H1 (cell line): ENCODE data around the gene CROT. TPM values are rescaled to one million over a fixed set of nuclear protein-coding genes. Genes with fewer than 3 reads are reported as not detected.

ENCODE experiments used
- CTCF ChIA-PET: fragments of 300-600 bp; sonication (Branson Sonifier 250); formaldehyde crosslinking; loops from one replicate; lab custom pipeline; 2021; ENCODE audit not compliant: partially characterized antibody; lab: Charles Lee
- POLR2A ChIA-PET: fragments of 300-600 bp; sonication (Branson Sonifier 250); formaldehyde crosslinking; loops from one replicate; lab custom pipeline; 2021; ENCODE audit warnings: inconsistent platforms; ENCODE audit not compliant: partially characterized antibody; lab: Charles Lee
- DNase-seq, 2 experiments: peaks; one replicate each; pipeline versions ENCODE4 v3.0.0 to v3.0.0-alpha.2; 2010 to 2022; ENCODE audit warnings: low spot score in 2 of 2, low read depth in 1 of 2, mixed read lengths in 1 of 2
- FAIRE-seq: peaks from 2 replicates; lab custom pipeline; 2011; peaks lifted over from hg19 to GRCh38; lab: Jason Lieb, UNC
- H2AFZ ChIP-seq: 2 replicates; pipeline ENCODE4 v1.8.1; 2012; ENCODE audit warnings: low read length, inconsistent platforms
- H2AK5ac ChIP-seq: 2 replicates; pipeline ENCODE4 v1.6.1; 2013; ENCODE audit warnings: low read depth, low read length
- H2BK120ac ChIP-seq: replicated peaks from 2 replicates; pipeline ENCODE3; 2013; ENCODE audit warnings: low read depth, low read length, inconsistent platforms
- H2BK12ac ChIP-seq: 2 replicates; pipeline ENCODE4 v1.6.1; 2013; ENCODE audit warnings: low read depth, low read length
- H2BK15ac ChIP-seq: 2 replicates; pipeline ENCODE4 v1.6.1; 2013; ENCODE audit warnings: low read length
- H2BK20ac ChIP-seq: 2 replicates; pipeline ENCODE4 v1.6.1; 2013; ENCODE audit warnings: low read length
- H2BK5ac ChIP-seq: 2 replicates; pipeline ENCODE4 v1.6.1; 2013; ENCODE audit warnings: low read depth, low read length
- H3K14ac ChIP-seq: 2 replicates; pipeline ENCODE4 v1.6.1; 2013; ENCODE audit warnings: inconsistent platforms; ENCODE audit not compliant: insufficient read length
- H3K18ac ChIP-seq: 2 replicates; pipeline ENCODE4 v1.6.1; 2013; ENCODE audit warnings: low read length; ENCODE audit errors: extremely low read depth
- H3K23ac ChIP-seq: 2 replicates; pipeline ENCODE4 v1.6.1; 2013; ENCODE audit warnings: inconsistent platforms; ENCODE audit not compliant: insufficient read length
- H3K23me2 ChIP-seq: 2 replicates; pipeline ENCODE4 v1.6.1; 2013; ENCODE audit warnings: low read depth, low read length
- H3K27ac ChIP-seq: 2 replicates; pipeline ENCODE4 v1.6.1; 2011; ENCODE audit warnings: low read depth, low read length, inconsistent platforms
- H3K27me3 ChIP-seq, 4 experiments: replicated peaks in 1 of 4; 1 replicate in 1 of 4; 2 replicates in 3 of 4; pipeline versions ENCODE4 v1.6.1 to v1.8.1; 2011 to 2013; ENCODE audit warnings: low read length in 3 of 4, mild to moderate bottlenecking in 3 of 4, inconsistent platforms in 2 of 4, mixed read lengths in 2 of 4, moderate library complexity in 1 of 4; ENCODE audit not compliant: control insufficient read depth in 3 of 4, insufficient read depth in 3 of 4; ENCODE audit errors: extremely low read depth in 1 of 4
- H3K36me3 ChIP-seq, 4 experiments: 2 replicates each; pipeline versions ENCODE4 v1.6.1 to v1.8.1; 2011 to 2013; ENCODE audit warnings: mild to moderate bottlenecking in 4 of 4, low read length in 3 of 4, moderate library complexity in 2 of 4, control low read depth in 1 of 4, inconsistent platforms in 1 of 4; ENCODE audit not compliant: insufficient read depth in 4 of 4, control insufficient read depth in 2 of 4
- H3K4ac ChIP-seq: replicated peaks from 2 replicates; pipeline ENCODE3; 2013; ENCODE audit warnings: low read length, low read depth, mixed read lengths, inconsistent platforms; ENCODE audit not compliant: insufficient read length
- H3K4me1 ChIP-seq, 4 experiments: replicated peaks in 1 of 4; 1 replicate in 1 of 4; 2 replicates in 3 of 4; pipeline versions ENCODE4 v1.6.1 to v1.8.1; 2011 to 2013; ENCODE audit warnings: low read length in 3 of 4, inconsistent platforms in 2 of 4, mixed read lengths in 1 of 4; ENCODE audit not compliant: insufficient read depth in 4 of 4, control insufficient read depth in 3 of 4
- H3K4me2 ChIP-seq, 2 experiments: 2 replicates each; pipeline versions ENCODE4 v1.6.1 to v1.8.1; 2011 to 2013; ENCODE audit warnings: low read depth in 2 of 2, low read length in 2 of 2, control low read depth in 1 of 2, inconsistent platforms in 1 of 2, mild to moderate bottlenecking in 1 of 2; ENCODE audit not compliant: insufficient read depth in 1 of 2
- H3K4me3 ChIP-seq, 4 experiments: fragments of 200-600, 300-600 bp in 1 of 4; sonication (generic), shearing (Covaris generic), sonication (Bioruptor Twin) in 1 of 4; 2 replicates each; pipeline versions ENCODE4 v1.5.1 to v1.8.1; 2011 to 2016; ENCODE audit warnings: low read length in 4 of 4, low read depth in 3 of 4, control low read depth in 2 of 4, inconsistent platforms in 2 of 4, mild to moderate bottlenecking in 2 of 4, mixed read lengths in 1 of 4, moderate library complexity in 1 of 4; ENCODE audit not compliant: insufficient read depth in 2 of 4; ENCODE audit errors: extremely low read depth in 1 of 4
- H3K56ac ChIP-seq: replicated peaks from 2 replicates; pipeline ENCODE3; 2013; ENCODE audit warnings: low read depth, mild to moderate bottlenecking, mixed read lengths, low read length, inconsistent platforms; ENCODE audit not compliant: insufficient read length
- H3K79me1 ChIP-seq: 2 replicates; pipeline ENCODE4 v1.6.1; 2013; ENCODE audit warnings: low read depth, low read length, control low read depth
- H3K79me2 ChIP-seq, 2 experiments: 2 replicates each; pipeline versions ENCODE4 v1.6.1 to v1.8.1; 2012 to 2013; ENCODE audit warnings: low read length in 2 of 2, mild to moderate bottlenecking in 2 of 2, inconsistent platforms in 1 of 2; ENCODE audit not compliant: insufficient read depth in 2 of 2, control insufficient read depth in 1 of 2
- H3K9ac ChIP-seq, 4 experiments: replicated peaks in 1 of 4; 1 replicate in 1 of 4; 2 replicates in 3 of 4; pipeline versions ENCODE4 v1.6.1 to v1.8.1; 2011 to 2013; ENCODE audit warnings: low read depth in 3 of 4, low read length in 3 of 4, control low read depth in 2 of 4, mild to moderate bottlenecking in 2 of 4, moderate library complexity in 2 of 4, inconsistent platforms in 1 of 4; ENCODE audit errors: extremely low read depth in 1 of 4
- H3K9me3 ChIP-seq, 2 experiments: 2 replicates each; pipeline versions ENCODE4 v1.6.1 to v1.8.1; 2012 to 2013; ENCODE audit warnings: mild to moderate bottlenecking in 2 of 2, moderate library complexity in 2 of 2, control low read depth in 1 of 2, inconsistent platforms in 1 of 2, low read depth in 1 of 2, low read length in 1 of 2, mixed read lengths in 1 of 2; ENCODE audit not compliant: insufficient read depth in 2 of 2
- H4K20me1 ChIP-seq, 2 experiments: replicated peaks in 1 of 2; 2 replicates each; pipeline versions ENCODE3 to v1.8.1; 2011 to 2013; ENCODE audit warnings: inconsistent platforms in 2 of 2, low read length in 2 of 2, mild to moderate bottlenecking in 1 of 2; ENCODE audit not compliant: insufficient read depth in 2 of 2, control insufficient read depth in 1 of 2
- H4K5ac ChIP-seq: 2 replicates; pipeline ENCODE4 v1.6.1; 2013; ENCODE audit warnings: low read length, low read depth, mixed read lengths, inconsistent platforms; ENCODE audit not compliant: insufficient read length
- H4K8ac ChIP-seq: 2 replicates; pipeline ENCODE4 v1.8.0; 2013; ENCODE audit warnings: mild to moderate bottlenecking, moderate library complexity, low read length, inconsistent platforms; ENCODE audit not compliant: insufficient read depth; ENCODE audit errors: extremely low read depth
- H4K91ac ChIP-seq: replicated peaks from 2 replicates; pipeline ENCODE3; 2013; ENCODE audit warnings: low read length, mixed read lengths, inconsistent platforms; ENCODE audit not compliant: insufficient read length
- BACH1 ChIP-seq: IDR thresholded peaks from 2 replicates; pipeline ENCODE4 v1.6.1; 2012; ENCODE audit warnings: low read length, improper control_type of control experiment
- EP300 ChIP-seq, 2 experiments: IDR thresholded peaks; 1 replicate in 1 of 2; 2 replicates in 1 of 2; pipeline ENCODE4 v1.6.1; 2011 to 2012; ENCODE audit warnings: low read depth in 2 of 2, low read length in 2 of 2, mild to moderate bottlenecking in 2 of 2, borderline replicate concordance in 1 of 2, inconsistent platforms in 1 of 2, moderate library complexity in 1 of 2
- EZH2 ChIP-seq: fragments of 200-600 bp; sonication (generic); IDR thresholded peaks from 2 replicates; pipeline ENCODE4 v1.7.1; 2012; ENCODE audit warnings: low read depth, mild to moderate bottlenecking, moderate library complexity, low read length, inconsistent platforms; ENCODE audit not compliant: severe bottlenecking
- FOSL1 ChIP-seq: IDR thresholded peaks from 2 replicates; pipeline ENCODE4 v1.6.1; 2011; ENCODE audit warnings: mild to moderate bottlenecking, low read depth, low read length, moderate library complexity; ENCODE audit not compliant: insufficient read depth
- HDAC6 ChIP-seq: IDR thresholded peaks from one replicate; pipeline ENCODE4 v1.7.1; 2012; ENCODE audit warnings: low read depth, mild to moderate bottlenecking, inconsistent platforms, low read length, moderate library complexity
- KDM1A ChIP-seq: fragments of 200-600, 300-600 bp; sonication (generic); IDR thresholded peaks from 2 replicates; pipeline ENCODE4 v1.7.1; 2016; ENCODE audit warnings: mild to moderate bottlenecking, low read length, borderline replicate concordance
- NRF1 ChIP-seq: IDR thresholded peaks from 2 replicates; pipeline ENCODE4 v1.6.1; 2011; ENCODE audit warnings: mild to moderate bottlenecking, low read depth, low read length, improper control_type of control experiment
- SIN3A ChIP-seq, 2 experiments: IDR thresholded peaks in 1 of 2; conservative IDR thresholded peaks in 1 of 2; 2 replicates each; pipeline ENCODE4 v1.6.1; 2011 to 2012; ENCODE audit warnings: low read length in 2 of 2, improper control_type of control experiment in 1 of 2, low read depth in 1 of 2, mild to moderate bottlenecking in 1 of 2
- SP2 ChIP-seq: IDR thresholded peaks from 2 replicates; pipeline ENCODE4 v1.6.1; 2012; ENCODE audit warnings: mild to moderate bottlenecking, low read length, inconsistent platforms
- WGBS, 2 experiments: shearing (Covaris generic) in 1 of 2; methylation state at CpG; one replicate each; pipeline versions ENCODE4 v1.1.6 to v1.1.7; 2013 to 2015; ENCODE audit warnings: low lambda C conversion rate in 2 of 2, mixed read lengths in 2 of 2, inconsistent platforms in 1 of 2, low coverage in 1 of 2, missing lambda C conversion rate in 1 of 2; ENCODE audit not compliant: insufficient replicate concordance in 2 of 2, insufficient coverage in 1 of 2, insufficient read length in 1 of 2; ENCODE audit errors: extremely low coverage in 1 of 2, missing lambda C conversion rate in 1 of 2; 5-methylcytosine and 5-hydroxymethylcytosine counted together
- polyA plus RNA-seq, 7 experiments: library from polyadenylated mRNA; depleted of rRNA in 3 of 7; stranded (reverse) in 5 of 7; unstranded in 2 of 7; fragments of >200 nt in 5 of 7; fragments of 200-250 nt in 2 of 7; gene quantifications; 1 replicate in 5 of 7; 2 replicates in 1 of 7; 4 replicates in 1 of 7; pipeline versions ENCODE4 v1.2.1 to v1.2.3, GENCODE V29; 2011 to 2013; ENCODE audit warnings: missing spikeins in 2 of 7, mixed read lengths in 2 of 7
- total RNA-seq: library from RNA; stranded (reverse); fragmentation: NEBNext Ultra II Directional; extraction: Animal tissue kit (Norgen Biotek cat#: 25700); gene quantifications from 2 replicates; pipeline ENCODE4 v1.2.1, GENCODE V29; 2021
- TF ChIP-seq, protein P1 (sequence below): IDR thresholded peaks from 2 replicates; pipeline ENCODE4 v1.6.1; 2012; ENCODE audit warnings: inconsistent platforms
- TF ChIP-seq, protein P2 (sequence below): IDR thresholded peaks from 2 replicates; pipeline ENCODE4 v1.6.1; 2012; ENCODE audit warnings: low read length, inconsistent platforms

CROT gene
- total and polyA plus RNA-seq, 2 of the 8 experiments (the other 6 are each of a cell fraction or from before 2014, with no cell fraction given) = 2.2 to 5.6 TPM

DNA sequence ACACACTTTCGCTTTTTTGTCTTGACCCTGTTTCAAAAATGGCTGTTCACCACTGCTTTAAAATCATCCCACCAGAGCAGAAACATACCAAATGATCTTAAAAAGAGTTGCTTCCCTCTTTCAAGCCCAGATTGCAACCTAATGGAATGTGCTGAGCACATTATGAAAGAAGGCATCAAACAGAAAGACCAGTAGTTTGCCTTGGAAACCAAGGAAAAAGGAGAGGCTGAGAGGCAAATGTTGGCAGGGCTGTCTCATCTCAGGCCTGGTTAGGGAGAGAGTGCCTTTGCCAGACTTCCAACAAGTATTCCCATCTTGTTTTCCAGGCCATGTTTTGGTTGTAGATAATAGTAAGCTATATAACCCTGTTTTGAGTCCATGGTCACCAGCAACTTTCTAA lies 65.7 kb downstream of the CROT start:
- POLR2A ChIA-PET = no interaction called here
- no peak for FAIRE-seq
- H4K8ac ChIP-seq = no peak overlapping the region
- H3K18ac ChIP-seq = no peak overlapping the region
- H3K27me3 ChIP-seq = no peaks in the 10 kb centered on the region
- H2AK5ac ChIP-seq = no peak overlapping the region
- no peak overlapping the region for H2BK5ac ChIP-seq
- no peak for DNase-seq
- H3K23ac ChIP-seq = no peak overlapping the region
- H4K91ac ChIP-seq = no peak overlapping the region
- H3K27ac ChIP-seq = no peak overlapping the region
- no peak overlapping the region for H2BK20ac ChIP-seq
- H3K9ac ChIP-seq = no peak overlapping the region
- CTCF ChIA-PET = interaction anchor here (0.7 to 3.0 kb wide), 4 partner anchors 9 to 608 kb away, joined by 3 to 12 read pairs (median 5); no protein-coding TSS in a partner anchor
- H3K79me1 ChIP-seq = no peaks in the 10 kb centered on the region
- H3K4ac ChIP-seq = no peak overlapping the region
- no peak overlapping the region for H2BK120ac ChIP-seq
- H3K23me2 ChIP-seq = no peaks in the 10 kb centered on the region
- no peak overlapping the region; the same call in 1 of the 2 replicates for H2AFZ ChIP-seq
- H3K4me1 ChIP-seq = no peaks in the 10 kb centered on the region
- no peak overlapping the region for H2BK15ac ChIP-seq
- H3K79me2 ChIP-seq = no peaks in the 10 kb centered on the region
- H4K20me1 ChIP-seq = no peaks in the 10 kb centered on the region
- no peak overlapping the region for H3K4me3 ChIP-seq
- H3K56ac ChIP-seq = no peak overlapping the region
- no peak overlapping the region for H3K4me2 ChIP-seq
- H4K5ac ChIP-seq = no peak overlapping the region
- no peaks in the 10 kb centered on the region for H3K9me3 ChIP-seq
- no peak overlapping the region for H2BK12ac ChIP-seq
- no peak overlapping the region for H3K14ac ChIP-seq
- H3K36me3 ChIP-seq = no peaks in the 10 kb centered on the region
- WGBS, 2 experiments = 73% methylated on average over 1 of the region's 1 CpG; no CpG with 5 or more reads in 1 of the 2 experiments
- TF ChIP-seq BACH1 = no peak
- no peak for TF ChIP-seq EZH2
- no peak for TF ChIP-seq KDM1A
- TF ChIP-seq, protein P1, sequence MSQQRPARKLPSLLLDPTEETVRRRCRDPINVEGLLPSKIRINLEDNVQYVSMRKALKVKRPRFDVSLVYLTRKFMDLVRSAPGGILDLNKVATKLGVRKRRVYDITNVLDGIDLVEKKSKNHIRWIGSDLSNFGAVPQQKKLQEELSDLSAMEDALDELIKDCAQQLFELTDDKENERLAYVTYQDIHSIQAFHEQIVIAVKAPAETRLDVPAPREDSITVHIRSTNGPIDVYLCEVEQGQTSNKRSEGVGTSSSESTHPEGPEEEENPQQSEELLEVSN = no peak
- TF ChIP-seq HDAC6 = no peak
- TF ChIP-seq NRF1 = no peak
- no peak for TF ChIP-seq SIN3A (conservative IDR thresholded peaks at IDR 0.05 in 1 of 2, IDR thresholded peaks at IDR 0.05 in 1 of 2; ENCODE audit: low read depth in 1 of 2, low read length in 2 of 2)
- no peak for TF ChIP-seq FOSL1
- no peak for TF ChIP-seq SP2
- TF ChIP-seq, protein P2, sequence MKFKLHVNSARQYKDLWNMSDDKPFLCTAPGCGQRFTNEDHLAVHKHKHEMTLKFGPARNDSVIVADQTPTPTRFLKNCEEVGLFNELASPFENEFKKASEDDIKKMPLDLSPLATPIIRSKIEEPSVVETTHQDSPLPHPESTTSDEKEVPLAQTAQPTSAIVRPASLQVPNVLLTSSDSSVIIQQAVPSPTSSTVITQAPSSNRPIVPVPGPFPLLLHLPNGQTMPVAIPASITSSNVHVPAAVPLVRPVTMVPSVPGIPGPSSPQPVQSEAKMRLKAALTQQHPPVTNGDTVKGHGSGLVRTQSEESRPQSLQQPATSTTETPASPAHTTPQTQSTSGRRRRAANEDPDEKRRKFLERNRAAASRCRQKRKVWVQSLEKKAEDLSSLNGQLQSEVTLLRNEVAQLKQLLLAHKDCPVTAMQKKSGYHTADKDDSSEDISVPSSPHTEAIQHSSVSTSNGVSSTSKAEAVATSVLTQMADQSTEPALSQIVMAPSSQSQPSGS = no peak
- TF ChIP-seq EP300 (IDR thresholded peaks at IDR 0.05; ENCODE audit: borderline replicate concordance in 1 of 2, low read depth in 2 of 2, low read length in 2 of 2) = no peak
